Prostate gland (tissue), 2 donors: ENCODE measurements around the gene DPP9.

Experiments
- CTCF ChIP-seq, 4 experiments: fragments of 200-600 bp in 2 of 4; fragments of 450-650 bp in 2 of 4; sonication (generic) in 2 of 4; IDR thresholded peaks; 1 replicate in 3 of 4; 2 replicates in 1 of 4; pipeline ENCODE4 v1.5.1; 2016 to 2019; ENCODE audit warnings: antibody characterized with exemption in 4 of 4, mild to moderate bottlenecking in 2 of 4, moderate library complexity in 2 of 4
- POLR2A ChIP-seq: fragments of 450-650 bp; IDR thresholded peaks from one replicate; pipeline ENCODE4 v1.6.1; 2016; ENCODE audit warnings: antibody characterized with exemption, mild to moderate bottlenecking
- POLR2AphosphoS5 ChIP-seq: sonication (generic); formaldehyde crosslinking; IDR thresholded peaks from one replicate; pipeline ENCODE4 v1.6.1; 2017; ENCODE audit warnings: antibody characterized with exemption

GRCh38 chr19:4660993-4661392 lies 62.6 kb downstream of the DPP9 start:
- TF ChIP-seq CTCF (IDR thresholded peaks at IDR 0.05) (no peak), POLR2A (no peak), POLR2AphosphoS5 (no peak)
